HCT116 (cell line): ENCODE data around the gene DOK7. TPM values are rescaled to one million over a fixed set of nuclear protein-coding genes. Genes with fewer than 3 reads are reported as not detected.

Experiments used
- ATAC-seq: fragments of 200-7000 bp; cut with Tn5 transposase; 2 replicates; pipeline ENCODE4 v1.9.1; 2020; ENCODE audit warnings: mild to moderate bottlenecking, moderate library complexity
- BruUV-seq: library from RNA; stranded (reverse); fragments of 400-500 nt; replicated peaks from 2 replicates; lab custom pipeline; 2021; lab: Mats Ljungman, UMichigan
- CTCF ChIA-PET: fragments of 300-600 bp; sonication (Branson Sonifier 250); formaldehyde crosslinking; loops from one replicate; lab custom pipeline; 2021; ENCODE audit warnings: antibody characterized with exemption; lab: Charles Lee
- POLR2A ChIA-PET: fragments of 300-600, 350-600 bp; sonication (Branson Sonifier 250); formaldehyde crosslinking; loops from one replicate; lab custom pipeline; 2021; ENCODE audit warnings: antibody characterized with exemption; lab: Charles Lee
- RAD21 ChIA-PET, 2 experiments: fragments of 300-600 bp; sonication (Branson Sonifier 250); formaldehyde crosslinking; loops; one replicate each; lab custom pipeline; 2023; ENCODE audit warnings: low total read pairs in 2 of 2; ENCODE audit not compliant: uncharacterized antibody in 2 of 2, unreplicated experiment in 2 of 2, low non-redundant PET in 1 of 2; lab: Charles Lee
- DNase-seq: peaks from one replicate; pipeline ENCODE4 v3.0.0-alpha.2; 2010; ENCODE audit warnings: low read depth, low spot score
- H2AFZ ChIP-seq: fragments of 200-600 bp; shearing (Covaris generic), sonication (generic); 2 replicates; pipeline ENCODE4 v1.6.1; 2017; ENCODE audit warnings: low read depth, mixed run types, mixed read lengths, antibody characterized with exemption, low read length; ENCODE audit not compliant: poor library complexity, severe bottlenecking
- H3K27ac ChIP-seq: 2 replicates; pipeline ENCODE4 v1.5.1; 2012; ENCODE audit warnings: low read depth, low read length
- H3K27me3 ChIP-seq: fragments of 200-600 bp; sonication (generic); 2 replicates; pipeline ENCODE4 v1.6.1; 2016; ENCODE audit warnings: mixed run types, low read length, mixed read lengths; ENCODE audit not compliant: insufficient read depth
- H3K36me3 ChIP-seq, 2 experiments: fragments of 200-500 bp in 1 of 2; fragments of 200-600 bp in 1 of 2; sonication (Bioruptor generic) in 1 of 2; sonication (generic) in 1 of 2; 2 replicates each; pipeline versions ENCODE4 v1.5.1 to v1.6.1; 2014 to 2016; ENCODE audit warnings: low read length in 2 of 2, inconsistent platforms in 1 of 2, mixed read lengths in 1 of 2, mixed run types in 1 of 2; ENCODE audit not compliant: insufficient read depth in 2 of 2, control insufficient read depth in 1 of 2
- H3K4me1 ChIP-seq, 2 experiments: fragments of 200-600 bp in 1 of 2; sonication (generic) in 1 of 2; 2 replicates each; pipeline versions ENCODE4 v1.5.1 to v1.6.1; 2012 to 2017; ENCODE audit warnings: low read length in 2 of 2, inconsistent platforms in 1 of 2, mild to moderate bottlenecking in 1 of 2, mixed read lengths in 1 of 2, mixed run types in 1 of 2, moderate library complexity in 1 of 2; ENCODE audit not compliant: insufficient read depth in 2 of 2, control insufficient read depth in 1 of 2
- H3K4me2 ChIP-seq: fragments of 200-600 bp; sonication (generic); 2 replicates; pipeline ENCODE4 v1.6.1; 2017; ENCODE audit warnings: mixed run types, low read length, mixed read lengths
- H3K4me3 ChIP-seq, 2 experiments: fragments of 200-600 bp in 1 of 2; sonication (generic) in 1 of 2; replicated peaks in 1 of 2; 2 replicates each; pipeline ENCODE4 v1.5.1; 2011 to 2016; ENCODE audit warnings: low read length in 2 of 2, control low read depth in 1 of 2, low read depth in 1 of 2, mild to moderate bottlenecking in 1 of 2, mixed read lengths in 1 of 2, mixed run types in 1 of 2
- H3K79me2 ChIP-seq: fragments of 200-600 bp; sonication (generic); 2 replicates; pipeline ENCODE4 v1.6.1; 2017; ENCODE audit warnings: mild to moderate bottlenecking, mixed run types, low read length, moderate library complexity, mixed read lengths; ENCODE audit not compliant: insufficient read depth
- H3K9ac ChIP-seq: fragments of 200-600 bp; sonication (generic); 2 replicates; pipeline ENCODE4 v1.6.1; 2016; ENCODE audit warnings: low read length, mixed read lengths
- H3K9me2 ChIP-seq: fragments of 200-600 bp; sonication (generic), shearing (Covaris generic); 2 replicates; pipeline ENCODE4 v1.6.1; 2017; ENCODE audit warnings: mixed run types, mild to moderate bottlenecking, moderate library complexity; ENCODE audit not compliant: insufficient read depth
- H3K9me3 ChIP-seq, 2 experiments: fragments of 200-500 bp in 1 of 2; fragments of 200-600 bp in 1 of 2; sonication (Bioruptor generic) in 1 of 2; sonication (generic) in 1 of 2; 2 replicates each; pipeline ENCODE4 v1.6.1; 2014 to 2017; ENCODE audit warnings: low read length in 2 of 2, mixed read lengths in 2 of 2, inconsistent platforms in 1 of 2, low read depth in 1 of 2, mild to moderate bottlenecking in 1 of 2, mixed run types in 1 of 2, moderate library complexity in 1 of 2; ENCODE audit not compliant: control insufficient read depth in 1 of 2, insufficient read depth in 1 of 2
- H4K20me1 ChIP-seq: fragments of 200-600 bp; sonication (generic), shearing (Covaris generic); 2 replicates; pipeline ENCODE4 v1.6.1; 2017; ENCODE audit warnings: mixed run types, mild to moderate bottlenecking, moderate library complexity; ENCODE audit not compliant: insufficient read depth
- EGR1 ChIP-seq: IDR thresholded peaks from 2 replicates; pipeline ENCODE4 v1.6.1; 2012; ENCODE audit warnings: low read depth
- EZH2phosphoT487 ChIP-seq: fragments of 200-600 bp; IDR thresholded peaks from 2 replicates; pipeline ENCODE4 v1.6.1; 2018; ENCODE audit warnings: antibody characterized with exemption, borderline replicate concordance
- POLR2A ChIP-seq: IDR thresholded peaks from 2 replicates; pipeline ENCODE4 v1.7.0; 2011; ENCODE audit warnings: borderline replicate concordance; ENCODE audit not compliant: insufficient read depth, insufficient read length; ENCODE audit errors: extremely low read depth
- ZFX ChIP-seq: fragments of 450-650 bp; IDR thresholded peaks from 2 replicates; pipeline ENCODE4 v1.6.1; 2017
- intact Hi-C: fragments of 100-400 bp; cut with micrococcal nuclease; formaldehyde crosslinking; loops from 2 replicates; pipeline ENCODE4 v1.10.0; 2022
- total RNA-seq: library from RNA; stranded (reverse); gene quantifications from one replicate; pipeline ENCODE4 v1.2.1, GENCODE V29; 2021; ENCODE audit not compliant: unreplicated experiment
- TF ChIP-seq, protein P1 (sequence below): IDR thresholded peaks from 2 replicates; pipeline ENCODE4 v1.6.1; 2012; ENCODE audit warnings: low read depth

DOK7 gene
- total RNA-seq, 1 experiment from 2014 or later, result 2.4 TPM

DNA sequence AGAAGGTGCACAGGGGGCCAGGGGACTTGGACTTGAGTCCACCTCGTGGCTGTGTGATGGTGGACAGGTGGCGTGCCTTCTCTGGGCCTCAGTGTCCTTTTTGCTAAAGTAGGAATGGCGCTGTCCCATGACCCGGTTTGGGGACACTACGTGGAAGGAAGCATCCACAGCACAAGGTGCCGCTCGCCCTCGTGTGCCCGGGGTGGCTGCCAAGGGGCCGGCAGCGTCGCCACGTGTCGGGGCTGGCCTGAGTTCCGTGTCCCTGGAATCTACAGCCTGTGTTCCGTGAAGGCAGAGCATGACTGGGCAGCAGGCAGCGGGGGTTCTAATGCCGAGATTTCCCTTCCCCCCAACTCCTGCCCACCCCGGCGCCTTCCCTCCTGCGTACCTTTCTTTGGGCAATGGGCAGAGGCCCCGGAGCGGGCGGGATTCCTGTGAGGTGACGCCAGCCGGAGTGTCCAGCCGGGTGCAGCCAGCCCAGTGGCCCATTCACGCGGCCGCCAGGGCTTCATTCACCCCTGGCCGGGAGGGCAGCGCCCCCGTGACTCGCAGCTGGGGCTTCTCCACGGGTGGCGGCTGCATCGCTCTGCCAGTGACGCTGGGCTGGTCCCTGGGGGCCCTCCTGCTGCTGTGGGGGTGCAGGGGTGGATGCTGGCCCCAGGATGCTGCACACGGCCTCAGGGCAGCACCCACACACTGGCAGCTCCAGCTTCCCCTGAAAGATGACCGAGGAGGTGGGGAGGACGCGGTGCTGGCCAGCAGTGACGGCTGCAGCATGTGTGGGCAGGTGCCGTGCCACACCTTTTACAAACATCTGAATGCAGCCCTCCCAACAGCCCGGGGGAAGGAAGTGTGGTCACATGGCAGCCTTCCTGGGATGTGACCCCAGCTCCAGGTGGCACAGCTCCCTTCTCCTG, 21.2 kb downstream of the DOK7 start:
- H3K27ac ChIP-seq, result peak overlapping the region; percentile 56; the same call in 1 of the 2 replicates
- H3K79me2 ChIP-seq, result no peaks in the 10 kb centered on the region
- ChIA-PET POLR2A (no interaction called here), CTCF (no interaction called here), RAD21 (no interaction called here)
- ATAC-seq (peak; percentile 41), DNase-seq (peak; percentile 7)
- H3K9me3 ChIP-seq, result no peaks in the 10 kb centered on the region
- H3K4me3 ChIP-seq, result peak overlapping the region; percentile 26 to 49
- H3K36me3 ChIP-seq, result no peaks in the 10 kb centered on the region
- H4K20me1 ChIP-seq, result no peaks in the 10 kb centered on the region
- intact Hi-C loops, result no loop called here
- no peaks in the 10 kb centered on the region for H3K27me3 ChIP-seq
- peak overlapping the region; percentile 32; the same call in 1 of the 2 replicates for H3K9ac ChIP-seq
- BruUV-seq, result no TSS peak
- TF ChIP-seq, protein P1, sequence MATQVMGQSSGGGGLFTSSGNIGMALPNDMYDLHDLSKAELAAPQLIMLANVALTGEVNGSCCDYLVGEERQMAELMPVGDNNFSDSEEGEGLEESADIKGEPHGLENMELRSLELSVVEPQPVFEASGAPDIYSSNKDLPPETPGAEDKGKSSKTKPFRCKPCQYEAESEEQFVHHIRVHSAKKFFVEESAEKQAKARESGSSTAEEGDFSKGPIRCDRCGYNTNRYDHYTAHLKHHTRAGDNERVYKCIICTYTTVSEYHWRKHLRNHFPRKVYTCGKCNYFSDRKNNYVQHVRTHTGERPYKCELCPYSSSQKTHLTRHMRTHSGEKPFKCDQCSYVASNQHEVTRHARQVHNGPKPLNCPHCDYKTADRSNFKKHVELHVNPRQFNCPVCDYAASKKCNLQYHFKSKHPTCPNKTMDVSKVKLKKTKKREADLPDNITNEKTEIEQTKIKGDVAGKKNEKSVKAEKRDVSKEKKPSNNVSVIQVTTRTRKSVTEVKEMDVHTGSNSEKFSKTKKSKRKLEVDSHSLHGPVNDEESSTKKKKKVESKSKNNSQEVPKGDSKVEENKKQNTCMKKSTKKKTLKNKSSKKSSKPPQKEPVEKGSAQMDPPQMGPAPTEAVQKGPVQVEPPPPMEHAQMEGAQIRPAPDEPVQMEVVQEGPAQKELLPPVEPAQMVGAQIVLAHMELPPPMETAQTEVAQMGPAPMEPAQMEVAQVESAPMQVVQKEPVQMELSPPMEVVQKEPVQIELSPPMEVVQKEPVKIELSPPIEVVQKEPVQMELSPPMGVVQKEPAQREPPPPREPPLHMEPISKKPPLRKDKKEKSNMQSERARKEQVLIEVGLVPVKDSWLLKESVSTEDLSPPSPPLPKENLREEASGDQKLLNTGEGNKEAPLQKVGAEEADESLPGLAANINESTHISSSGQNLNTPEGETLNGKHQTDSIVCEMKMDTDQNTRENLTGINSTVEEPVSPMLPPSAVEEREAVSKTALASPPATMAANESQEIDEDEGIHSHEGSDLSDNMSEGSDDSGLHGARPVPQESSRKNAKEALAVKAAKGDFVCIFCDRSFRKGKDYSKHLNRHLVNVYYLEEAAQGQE, result no peak
- TF ChIP-seq ZFX, result no peak
- TF ChIP-seq EGR1, result 0 out of 2 replicates have a peak, but pooled peaks have one; percentile 38
- no peak for TF ChIP-seq EZH2phosphoT487
- TF ChIP-seq POLR2A, result no peak
- TF ChIP-seq, all 23 proteins: peak for 1
- Histone ChIP-seq H3K4me1 (peaks cover 21 to 32% of the 10 kb centered on the region in 2 experiments), H3K9me2 (no peaks in the 10 kb centered on the region), H3K4me2 (peak overlapping the region; percentile 91), H2AFZ (no peak overlapping the region)
